Loucy (cell line): ENCODE measurements around the gene VPS18.

Source experiments
- H2AFZ ChIP-seq: fragments of 200-600 bp; sonication (generic); 2 replicates; pipeline ENCODE4 v1.6.0; 2016; ENCODE audit warnings: antibody characterized with exemption, mild to moderate bottlenecking, low read length, moderate library complexity
- H3F3A ChIP-seq: fragments of 200-600 bp; 2 replicates; pipeline ENCODE4 v1.6.0; 2016; ENCODE audit warnings: antibody characterized with exemption, low read depth, mild to moderate bottlenecking
- H3K27me3 ChIP-seq: fragments of 200-600 bp; sonication (generic); 2 replicates; pipeline ENCODE4 v1.6.1; 2014; ENCODE audit warnings: low read length, mild to moderate bottlenecking; ENCODE audit not compliant: insufficient read depth, poor library complexity, severe bottlenecking
- H3K36me3 ChIP-seq: fragments of 200-600 bp; sonication (generic); 2 replicates; pipeline ENCODE4 v1.6.1; 2016; ENCODE audit warnings: low read length; ENCODE audit not compliant: insufficient read depth
- H3K4me1 ChIP-seq: fragments of 200-600 bp; sonication (generic); 2 replicates; pipeline ENCODE4 v1.5.1; 2014; ENCODE audit warnings: low read length, mild to moderate bottlenecking; ENCODE audit not compliant: insufficient read depth, poor library complexity, severe bottlenecking
- H3K4me2 ChIP-seq: fragments of 200-600 bp; sonication (generic); 2 replicates; pipeline ENCODE4 v1.6.0; 2014; ENCODE audit warnings: antibody characterized with exemption, low read length, low read depth, mild to moderate bottlenecking; ENCODE audit not compliant: poor library complexity, severe bottlenecking
- H3K4me3 ChIP-seq: fragments of 200-600 bp; sonication (generic); 2 replicates; pipeline ENCODE4 v1.5.1; 2014; ENCODE audit warnings: low read length, mild to moderate bottlenecking, mixed read lengths; ENCODE audit not compliant: poor library complexity, severe bottlenecking
- H3K79me2 ChIP-seq: fragments of 200-600 bp; sonication (generic); 2 replicates; pipeline ENCODE4 v1.6.1; 2014; ENCODE audit warnings: low read length; ENCODE audit not compliant: insufficient read depth
- H3K9ac ChIP-seq: fragments of 200-600 bp; sonication (generic); 2 replicates; pipeline ENCODE4 v1.6.0; 2014; ENCODE audit warnings: mild to moderate bottlenecking, low read depth, low read length, moderate library complexity; ENCODE audit not compliant: poor library complexity, severe bottlenecking
- H3K9me2 ChIP-seq: fragments of 200-600 bp; sonication (generic); replicated peaks from 2 replicates; pipeline ENCODE4 v1.6.1; 2016; ENCODE audit warnings: low read depth, low read length, mixed read lengths
- H3K9me3 ChIP-seq: fragments of 200-600 bp; sonication (generic); 2 replicates; pipeline ENCODE4 v1.6.1; 2014; ENCODE audit warnings: mild to moderate bottlenecking, antibody characterized with exemption, low read length, low read depth; ENCODE audit not compliant: insufficient read depth
- H4K20me1 ChIP-seq: fragments of 200-600 bp; sonication (generic); 2 replicates; pipeline ENCODE4 v1.6.0; 2014; ENCODE audit warnings: antibody characterized with exemption, low read length, mild to moderate bottlenecking; ENCODE audit not compliant: insufficient read depth, poor library complexity, severe bottlenecking
- CTCF ChIP-seq: fragments of 200-600 bp; sonication (generic); conservative IDR thresholded peaks from 2 replicates; pipeline ENCODE4 v1.5.1; 2014; ENCODE audit warnings: mild to moderate bottlenecking, antibody characterized with exemption, low read length
- EZH2phosphoT487 ChIP-seq: fragments of 200-600 bp; IDR thresholded peaks from 2 replicates; pipeline ENCODE4 v1.6.1; 2018; ENCODE audit warnings: antibody characterized with exemption, mild to moderate bottlenecking, moderate library complexity, borderline replicate concordance

The VPS18 gene

DNA sequence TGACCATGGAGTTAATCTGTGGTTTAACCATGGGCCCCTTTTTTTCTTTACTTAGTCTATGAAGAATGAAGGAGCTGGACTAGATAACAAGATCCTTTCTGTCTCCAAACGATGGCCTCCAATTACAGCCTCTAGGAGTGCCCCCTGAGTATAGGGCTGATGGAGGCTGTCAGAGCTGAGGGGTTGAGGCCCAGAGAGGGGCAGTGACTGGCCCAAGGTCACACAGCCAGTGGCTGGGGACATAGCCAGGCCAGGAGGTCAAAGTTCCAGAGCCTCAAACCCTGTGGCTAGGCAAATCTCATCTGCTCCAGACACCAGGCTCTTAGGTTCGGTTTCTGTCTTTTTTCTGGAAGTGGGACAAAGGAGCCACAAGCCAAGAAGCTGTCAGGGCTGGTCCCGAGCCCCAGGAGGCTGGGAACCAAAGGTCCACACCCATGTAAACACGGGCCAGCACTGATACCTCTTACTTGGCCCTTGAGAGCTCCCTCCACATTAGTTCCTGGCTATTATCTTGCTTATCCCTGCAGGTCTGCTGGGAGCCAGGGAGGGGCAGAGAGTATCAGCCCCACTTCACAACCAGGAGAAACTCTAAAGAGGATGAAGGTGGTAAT is 30.5 kb upstream of the VPS18 start:
- Histone ChIP-seq H3K27me3 (no peaks in the 10 kb centered on the region), H3K4me2 (no peak overlapping the region), H3K4me1 (no peaks in the 10 kb centered on the region), H3K4me3 (no peak overlapping the region), H3K79me2 (no peaks in the 10 kb centered on the region), H3K9ac (no peak overlapping the region), H3F3A (no peaks in the 10 kb centered on the region), H2AFZ (no peak overlapping the region), H4K20me1 (no peaks in the 10 kb centered on the region), H3K9me2 (no peaks in the 10 kb centered on the region), H3K36me3 (no peaks in the 10 kb centered on the region), H3K9me3 (no peaks in the 10 kb centered on the region)
- TF ChIP-seq CTCF (no peak), EZH2phosphoT487 (no peak)

DNA sequence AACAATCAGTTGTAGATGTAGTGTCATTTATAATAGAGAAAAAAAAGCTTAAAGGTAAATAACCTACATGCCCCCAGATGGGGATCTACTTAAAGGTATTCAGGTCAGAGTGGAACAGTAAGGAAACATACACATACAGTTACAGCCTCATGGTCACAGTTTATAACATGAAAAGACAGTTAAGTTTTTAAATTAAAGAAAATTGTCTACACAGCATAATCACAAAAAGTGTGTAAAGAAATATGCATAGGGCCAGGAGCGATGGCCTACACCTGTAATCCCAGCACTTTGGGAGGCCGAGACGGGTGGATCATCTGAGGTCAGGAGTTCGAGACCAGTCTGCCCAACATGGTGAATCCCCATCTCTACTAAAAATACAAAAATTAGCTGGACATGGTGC is 27.1 kb upstream of the VPS18 start:
- H3K9ac ChIP-seq, result no peak overlapping the region
- H3K4me3 ChIP-seq, result no peak overlapping the region

DNA sequence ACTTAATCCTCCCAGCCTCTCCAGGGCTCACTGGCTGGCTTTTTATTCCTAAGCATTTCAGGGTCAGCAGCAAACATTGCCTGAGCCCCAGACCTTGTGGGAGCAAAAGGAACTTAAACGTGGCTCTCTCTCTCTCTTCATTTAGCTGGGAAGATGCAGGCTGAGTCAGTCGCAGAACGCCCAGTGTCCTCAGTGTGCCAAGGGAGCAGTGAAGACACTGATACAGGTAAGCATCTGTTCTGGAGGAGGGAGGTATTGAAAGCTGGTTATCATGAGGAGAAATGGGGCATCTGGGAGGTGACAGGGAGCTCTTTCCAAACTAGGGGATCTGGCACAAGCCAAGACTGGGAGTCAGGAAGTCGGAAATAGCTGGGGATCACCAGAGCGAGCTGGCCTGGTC is 24.6 kb upstream of the VPS18 start:
- no peak overlapping the region for H3K4me3 ChIP-seq
- no peak overlapping the region for H3K4me2 ChIP-seq
- no peaks in the 10 kb centered on the region for H3K79me2 ChIP-seq
- no peaks in the 10 kb centered on the region for H3F3A ChIP-seq
- peaks cover 7% of the 10 kb centered on the region for H3K27me3 ChIP-seq
- H3K9me2 ChIP-seq, result no peaks in the 10 kb centered on the region
- peaks cover 6% of the 10 kb centered on the region for H3K4me1 ChIP-seq
- no peak overlapping the region for H2AFZ ChIP-seq
- TF ChIP-seq EZH2phosphoT487 (no peak), CTCF (no peak)
- no peaks in the 10 kb centered on the region for H3K36me3 ChIP-seq
- H3K9me3 ChIP-seq, result no peaks in the 10 kb centered on the region
- H3K9ac ChIP-seq, result no peak overlapping the region
- no peaks in the 10 kb centered on the region for H4K20me1 ChIP-seq

More for the DNA sequence above, 27.1 kb upstream of the VPS18 start:
- H3K9me2 ChIP-seq, result no peaks in the 10 kb centered on the region
- H4K20me1 ChIP-seq, result no peaks in the 10 kb centered on the region
- TF ChIP-seq EZH2phosphoT487 (no peak), CTCF (no peak)
- H3F3A ChIP-seq, result no peaks in the 10 kb centered on the region
- H3K4me1 ChIP-seq, result no peaks in the 10 kb centered on the region
- no peaks in the 10 kb centered on the region for H3K79me2 ChIP-seq
- H3K36me3 ChIP-seq, result no peaks in the 10 kb centered on the region
- no peaks in the 10 kb centered on the region for H3K27me3 ChIP-seq
- no peak overlapping the region for H3K4me2 ChIP-seq
- H3K9me3 ChIP-seq, result no peaks in the 10 kb centered on the region
- no peak overlapping the region for H2AFZ ChIP-seq
